Uterus (tissue), 2 donors: ENCODE data around the gene EDC4.

Source experiments
- CTCF ChIP-seq, 4 experiments: fragments of 200-600 bp in 2 of 4; fragments of 450-650 bp in 2 of 4; sonication (generic) in 2 of 4; IDR thresholded peaks; one replicate each; pipeline ENCODE4 v1.5.1; 2016 to 2019; ENCODE audit warnings: antibody characterized with exemption in 4 of 4, mild to moderate bottlenecking in 2 of 4, moderate library complexity in 1 of 4
- POLR2A ChIP-seq, 2 donors: fragments of 450-650 bp; IDR thresholded peaks; one replicate each; pipeline ENCODE4 v1.6.1; 2016; ENCODE audit warnings: antibody characterized with exemption in 2 of 2, mild to moderate bottlenecking in 1 of 2, moderate library complexity in 1 of 2

GRCh38 chr16:67872131-67872630 lies 671 bp upstream of the EDC4 start:
- TF ChIP-seq CTCF (IDR thresholded peaks at IDR 0.05) (no peak), POLR2A (IDR thresholded peaks at IDR 0.05) (no peak)
